OCI-LY3 (cell line): ENCODE results near the gene EDRF1.

Experiments
- H2AFZ ChIP-seq: fragments of 200-600, 300-600 bp; shearing (Covaris generic); 2 replicates; pipeline ENCODE4 v1.6.0; 2014; ENCODE audit warnings: antibody characterized with exemption, low read depth, low read length
- H3K27ac ChIP-seq: fragments of 200-600, 300-600 bp; sonication (generic); 2 replicates; pipeline ENCODE4 v1.5.1; 2014; ENCODE audit warnings: mild to moderate bottlenecking, low read length, moderate library complexity, mixed read lengths
- H3K27me3 ChIP-seq: fragments of 200-600, 300-600 bp; sonication (generic); 2 replicates; pipeline ENCODE4 v1.6.1; 2014; ENCODE audit warnings: low read depth, low read length, mixed read lengths
- H3K36me3 ChIP-seq: fragments of 200-600, 300-600 bp; sonication (generic); replicated peaks from 2 replicates; pipeline ENCODE3; 2014; ENCODE audit warnings: low read depth, low read length, mixed read lengths
- H3K4me1 ChIP-seq: fragments of 300-600, 200-600 bp; sonication (generic); 2 replicates; pipeline ENCODE4 v1.6.1; 2014; ENCODE audit warnings: low read length, mixed read lengths
- H3K4me2 ChIP-seq: fragments of 200-600, 300-600 bp; sonication (generic); 2 replicates; pipeline ENCODE4 v1.6.1; 2014; ENCODE audit warnings: low read length, mixed read lengths
- H3K4me3 ChIP-seq: fragments of 300-600, 200-600 bp; sonication (generic); 2 replicates; pipeline ENCODE4 v1.5.1; 2014; ENCODE audit warnings: antibody characterized with exemption, mild to moderate bottlenecking, low read length, moderate library complexity
- H3K79me2 ChIP-seq: fragments of 300-600, 200-600 bp; shearing (Covaris generic); 2 replicates; pipeline ENCODE4 v1.6.1; 2014; ENCODE audit warnings: mild to moderate bottlenecking, low read length, mixed read lengths
- H3K9ac ChIP-seq: fragments of 300-600, 200-600 bp; shearing (Covaris generic); 2 replicates; pipeline ENCODE4 v1.6.0; 2014; ENCODE audit warnings: mild to moderate bottlenecking, low read length, moderate library complexity
- H3K9me3 ChIP-seq: fragments of 200-600, 300-600 bp; shearing (Covaris generic); 2 replicates; pipeline ENCODE4 v1.6.1; 2014; ENCODE audit warnings: low read length, mixed read lengths; ENCODE audit not compliant: insufficient read depth
- H4K20me1 ChIP-seq: fragments of 200-600, 300-600 bp; sonication (generic); 2 replicates; pipeline ENCODE4 v1.6.1; 2016; ENCODE audit warnings: low read length, mixed read lengths; ENCODE audit not compliant: insufficient read depth
- CTCF ChIP-seq: fragments of 200-600, 300-600 bp; sonication (generic); IDR thresholded peaks from 2 replicates; pipeline ENCODE4 v1.5.1; 2014; ENCODE audit warnings: antibody characterized with exemption, low read length, low read depth
- EZH2phosphoT487 ChIP-seq: fragments of 200-600 bp; shearing (Covaris generic); IDR thresholded peaks from 2 replicates; pipeline ENCODE4 v1.6.1; 2018; ENCODE audit warnings: antibody characterized with exemption, mixed run types, low read depth

EDRF1 gene

GRCh38 chr10:125802739-125803138 lies 83.2 kb downstream of the EDRF1 start:
- Histone ChIP-seq H3K4me1 (no peaks in the 10 kb centered on the region), H3K79me2 (no peaks in the 10 kb centered on the region)

GRCh38 chr10:125808047-125808446 lies 88.5 kb downstream of the EDRF1 start:
- H3K4me3 ChIP-seq: no peak overlapping the region
- TF ChIP-seq EZH2phosphoT487 (no peak), CTCF (no peak)
- H3K36me3 ChIP-seq: peaks cover 9% of the 10 kb centered on the region

More at GRCh38 chr10:125802739-125803138, 83.2 kb downstream of the EDRF1 start:
- H3K27ac ChIP-seq: no peak overlapping the region
- H3K4me2 ChIP-seq: no peak overlapping the region
- H3K4me3 ChIP-seq: no peak overlapping the region
- H3K36me3 ChIP-seq: peaks cover 5% of the 10 kb centered on the region
- no peak for TF ChIP-seq EZH2phosphoT487
- TF ChIP-seq CTCF: no peak
- no peaks in the 10 kb centered on the region for H3K9me3 ChIP-seq
- no peak overlapping the region for H3K9ac ChIP-seq
- no peaks in the 10 kb centered on the region for H3K27me3 ChIP-seq
- H4K20me1 ChIP-seq: no peaks in the 10 kb centered on the region
- no peak overlapping the region for H2AFZ ChIP-seq

GRCh38 chr10:125811251-125811650 lies 91.7 kb downstream of the EDRF1 start:
- no peak overlapping the region for H3K27ac ChIP-seq
- H3K36me3 ChIP-seq: peaks cover 9% of the 10 kb centered on the region
- H3K79me2 ChIP-seq: no peaks in the 10 kb centered on the region
- H3K27me3 ChIP-seq: no peaks in the 10 kb centered on the region
- H2AFZ ChIP-seq: no peak overlapping the region
- no peak overlapping the region for H3K4me2 ChIP-seq
- H3K9me3 ChIP-seq: no peaks in the 10 kb centered on the region
- no peak overlapping the region for H3K9ac ChIP-seq
- no peaks in the 10 kb centered on the region for H3K4me1 ChIP-seq
- H4K20me1 ChIP-seq: no peaks in the 10 kb centered on the region
- H3K4me3 ChIP-seq: no peak overlapping the region
- no peak for TF ChIP-seq CTCF

More at GRCh38 chr10:125808047-125808446, 88.5 kb downstream of the EDRF1 start:
- Histone ChIP-seq H3K27ac (no peak overlapping the region), H3K9ac (no peak overlapping the region), H3K9me3 (no peaks in the 10 kb centered on the region), H4K20me1 (no peaks in the 10 kb centered on the region), H3K4me2 (no peak overlapping the region), H3K27me3 (no peaks in the 10 kb centered on the region), H3K79me2 (no peaks in the 10 kb centered on the region), H3K4me1 (no peaks in the 10 kb centered on the region), H2AFZ (no peak overlapping the region)

- Histone ChIP-seq H3K4me3 (no peak overlapping the region), H3K9ac (no peak overlapping the region), H3K9me3 (no peaks in the 10 kb centered on the region), H3K4me2 (no peak overlapping the region), H4K20me1 (no peaks in the 10 kb centered on the region), H3K36me3 (peaks cover 8% of the 10 kb centered on the region), H3K79me2 (no peaks in the 10 kb centered on the region), H3K27me3 (no peaks in the 10 kb centered on the region), H3K27ac (no peak overlapping the region), H3K4me1 (no peaks in the 10 kb centered on the region), H2AFZ (no peak overlapping the region)
- TF ChIP-seq EZH2phosphoT487 (no peak), CTCF (no peak)
These were observed 92.7 kb downstream of the EDRF1 start for GRCh38 chr10:125812128-125812750.
